Measurements from ENCODE around the gene MRC1. TPM values are rescaled to one million over a fixed set of nuclear protein-coding genes. Genes with fewer than 3 reads are reported as not detected.

MRC1 gene
- total and polyA plus RNA-seq, 2 donors (not counting 1 experiment from before 2014, with no cell fraction given): 0.12 TPM; not detected in 1

- DNase-seq (no peak), ATAC-seq (ENCODE audit: low read depth) (no peak)
- no peak overlapping the region for H2AFZ ChIP-seq (ENCODE audit: insufficient read depth, low read depth, low read length, poor library complexity, severe bottlenecking)
- H3K27ac Mint-ChIP-seq: no peak overlapping the region
- H3K4me1 Mint-ChIP-seq: peaks cover 2% of the 10 kb centered on the region
- no peak overlapping the region for H3K27ac ChIP-seq (ENCODE audit: low read length in 2 of 2)
- H3K9ac ChIP-seq (ENCODE audit: low read length): no peak overlapping the region
- H4K20me1 ChIP-seq (ENCODE audit: control insufficient read depth, insufficient read depth, low read length, poor library complexity, severe bottlenecking): no peaks in the 10 kb centered on the region
- TF ChIP-seq CTCF (IDR thresholded peaks at IDR 0.05) (no peak), EZH2 (IDR thresholded peaks at IDR 0.05; ENCODE audit: borderline replicate concordance, insufficient read depth, low read depth, low read length, poor library complexity, severe bottlenecking) (no peak)
- H3K27me3 Mint-ChIP-seq: no peaks in the 10 kb centered on the region
- H3K36me3 ChIP-seq (replicated peaks in 1 of 2; ENCODE audit: control extremely low read depth in 1 of 2, control insufficient read depth in 1 of 2, extremely low read depth in 1 of 2, insufficient read depth in 2 of 2, low read length in 1 of 2): no peaks in the 10 kb centered on the region
- H3K4me3 ChIP-seq (ENCODE audit: control extremely low read depth in 1 of 5, extremely low read depth in 1 of 5, insufficient read depth in 1 of 5, low read depth in 2 of 5, low read length in 4 of 5): no peak overlapping the region
- no peak overlapping the region for H3K4me3 Mint-ChIP-seq
- H3K9me3 Mint-ChIP-seq (ENCODE audit: insufficient read depth): peaks cover under 1% of the 10 kb centered on the region
- no peaks in the 10 kb centered on the region for H3K27me3 ChIP-seq (replicated peaks in 1 of 4; ENCODE audit: control extremely low read depth in 1 of 4, control insufficient read depth in 3 of 4, insufficient read depth in 4 of 4, low read length in 3 of 4)
- no peak overlapping the region for H3K4me2 ChIP-seq (replicated peaks; ENCODE audit: low read depth, low read length, poor library complexity, severe bottlenecking)
- POLR2A ChIA-PET: no interaction called here
- no peaks in the 10 kb centered on the region for H3K9me3 ChIP-seq (ENCODE audit: control extremely low read depth in 1 of 3, control insufficient read depth in 2 of 3, insufficient read depth in 1 of 3, low read length in 2 of 3)
- H3K4me1 ChIP-seq (ENCODE audit: control insufficient read depth in 2 of 2, insufficient read depth in 2 of 2, low read length in 2 of 2): no peaks in the 10 kb centered on the region
- 100% methylated on average over 1 of the region's 2 CpGs for WGBS (ENCODE audit: insufficient coverage)
- intact Hi-C loops (cut with micrococcal nuclease): no loop called here
- no peaks in the 10 kb centered on the region for H3K79me2 ChIP-seq (ENCODE audit: control insufficient read depth, insufficient read depth, low read length)
- CTCF ChIA-PET: interaction anchor here (0.6 to 0.7 kb wide), 2 partner anchors 9 to 265 kb away, joined by 4 to 5 read pairs; no protein-coding TSS in a partner anchor
Measured at GRCh38 chr10:17873946-17874345, 64.8 kb downstream of the MRC1 start.

DNA sequence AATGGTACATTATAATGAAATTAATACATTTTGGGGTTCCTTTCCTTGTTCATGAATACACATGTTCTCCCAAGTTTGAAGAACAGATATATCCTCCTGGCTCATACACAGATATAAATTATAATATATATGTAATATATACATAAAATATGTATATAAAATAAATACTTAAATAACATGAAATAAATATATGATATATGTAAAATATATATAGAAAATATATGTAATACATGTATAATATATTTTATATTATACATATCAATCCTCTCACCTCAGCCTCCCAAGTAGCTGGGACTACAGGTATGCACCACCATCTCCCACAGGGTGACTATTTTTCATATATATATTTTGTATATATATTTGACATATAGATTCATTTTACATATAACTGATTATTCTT, 68.0 kb downstream of the MRC1 start:
- no peaks in the 10 kb centered on the region for H3K9me3 Mint-ChIP-seq (ENCODE audit: insufficient read depth)
- intact Hi-C loops (cut with micrococcal nuclease): no loop called here
- Histone ChIP-seq H3K4me3 (ENCODE audit: control extremely low read depth in 1 of 5, extremely low read depth in 1 of 5, insufficient read depth in 1 of 5, low read depth in 2 of 5, low read length in 4 of 5) (no peak overlapping the region), H3K79me2 (ENCODE audit: control insufficient read depth, insufficient read depth, low read length) (no peaks in the 10 kb centered on the region), H4K20me1 (ENCODE audit: control insufficient read depth, insufficient read depth, low read length, poor library complexity, severe bottlenecking) (no peaks in the 10 kb centered on the region), H3K4me2 (replicated peaks; ENCODE audit: low read depth, low read length, poor library complexity, severe bottlenecking) (no peak overlapping the region), H3K4me1 (ENCODE audit: control insufficient read depth in 2 of 2, insufficient read depth in 2 of 2, low read length in 2 of 2) (no peaks in the 10 kb centered on the region), H3K27me3 (replicated peaks in 1 of 4; ENCODE audit: control extremely low read depth in 1 of 4, control insufficient read depth in 3 of 4, insufficient read depth in 4 of 4, low read length in 3 of 4) (no peaks in the 10 kb centered on the region), H2AFZ (ENCODE audit: insufficient read depth, low read depth, low read length, poor library complexity, severe bottlenecking) (no peak overlapping the region), H3K9ac (ENCODE audit: low read length) (no peak overlapping the region), H3K36me3 (replicated peaks in 1 of 2; ENCODE audit: control extremely low read depth in 1 of 2, control insufficient read depth in 1 of 2, extremely low read depth in 1 of 2, insufficient read depth in 2 of 2, low read length in 1 of 2) (no peaks in the 10 kb centered on the region), H3K9me3 (ENCODE audit: control extremely low read depth in 1 of 3, control insufficient read depth in 2 of 3, insufficient read depth in 1 of 3, low read length in 2 of 3) (peaks cover 0 to 3% (median 0%) of the 10 kb centered on the region in 3 donors), H3K27ac (ENCODE audit: low read length in 2 of 2) (no peak overlapping the region)
- H3K4me1 Mint-ChIP-seq: no peaks in the 10 kb centered on the region
- H3K27ac Mint-ChIP-seq: no peak overlapping the region
- ChIA-PET CTCF (no interaction called here), POLR2A (no interaction called here)
- no peak overlapping the region for H3K4me3 Mint-ChIP-seq
- H3K27me3 Mint-ChIP-seq: no peaks in the 10 kb centered on the region
- ATAC-seq (ENCODE audit: low read depth) (no peak), DNase-seq (no peak)
- TF ChIP-seq CTCF (IDR thresholded peaks at IDR 0.05) (no peak), EZH2 (IDR thresholded peaks at IDR 0.05; ENCODE audit: borderline replicate concordance, insufficient read depth, low read depth, low read length, poor library complexity, severe bottlenecking) (no peak)

All from B cell (primary cell).